GM12891 (cell line): ENCODE results near the gene ACBD4.

Experiments
- PAX5 ChIP-seq: IDR thresholded peaks from 2 replicates; pipeline ENCODE4 v1.6.1; 2011; ENCODE audit warnings: low read length, moderate library complexity, mild to moderate bottlenecking; ENCODE audit not compliant: insufficient read depth, severe bottlenecking
- POLR2A ChIP-seq: IDR thresholded peaks from 2 replicates; pipeline ENCODE4 v1.6.1; 2011; ENCODE audit warnings: low read depth, low read length, control low read depth
- POLR2AphosphoS5 ChIP-seq: IDR thresholded peaks from 2 replicates; pipeline ENCODE4 v1.6.1; 2011; ENCODE audit warnings: low read depth, low read length, control low read depth
- TAF1 ChIP-seq: IDR thresholded peaks from 2 replicates; pipeline ENCODE4 v1.6.1; 2011; ENCODE audit warnings: low read depth, low read length, control low read depth

GRCh38 chr17:45132320-45132571 lies 3.2 kb upstream of the ACBD4 start, which contains the start of gene PLCD3:
- TF ChIP-seq TAF1, result no peak
- TF ChIP-seq POLR2A, result no peak
- no peak for TF ChIP-seq POLR2AphosphoS5
- no peak for TF ChIP-seq PAX5
